A549 treated with AZD2906 at 1 μM for 4 hours (cell line): ENCODE data around the gene EARS2. TPM values are rescaled to one million over a fixed set of nuclear protein-coding genes. Genes with fewer than 3 reads are reported as not detected.

Source experiments
- total RNA-seq: library from RNA; stranded (reverse); fragments of 200-300 nt; extraction: Qiagen RNA extraction; gene quantifications from 5 replicates; pipeline ENCODE4 v1.2.3, GENCODE V29; 2022

Gene EARS2
- total RNA-seq = 21.6 to 31.5 TPM (median 29.4 TPM) in 5 replicates

GRCh38 chr16:23556881-23557778, at the start of gene EARS2, which contains the start of gene UBFD1:
EARS2 (minus strand) TSS chr16:23557350; CDS start chr16:23557343, 7 bp downstream.
UBFD1 (plus strand) TSS chr16:23557727; CDS start chr16:23557743, 16 bp downstream.

GRCh38 chr16:23595951-23596720, 39.0 kb upstream of the EARS2 start, which contains the start of gene NDUFAB1:
NDUFAB1 (minus strand) TSS chr16:23596316; CDS start chr16:23596290, 26 bp downstream.

GRCh38 chr16:23510164-23510914, 46.8 kb downstream of the EARS2 start, which contains the start of gene GGA2:
GGA2 (minus strand) TSS chr16:23510494; CDS start chr16:23510411, 83 bp downstream.

Other genes starting within 250 kb of the EARS2 start
- 15.3 to 18.6 TPM (median 17.9 TPM) in 5 replicates for gene COG7, start 104.2 kb downstream of the EARS2 start, total RNA-seq
- gene GGA2, start 46.9 kb downstream of the EARS2 start, total RNA-seq = 24.6 to 29.8 TPM (median 26.3 TPM) in 5 replicates
- gene UBFD1, start 377 bp upstream of the EARS2 start, total RNA-seq = 41.8 to 52.1 TPM (median 47.4 TPM) in 5 replicates
- 154 to 196 TPM (median 176 TPM) in 5 replicates for gene NDUFAB1, start 39.0 kb upstream of the EARS2 start, total RNA-seq
- 11.0 to 12.1 TPM (median 11.9 TPM) in 5 replicates for gene PALB2, start 84.0 kb upstream of the EARS2 start, total RNA-seq
- 67.7 to 74.0 TPM (median 68.7 TPM) in 5 replicates for gene DCTN5, start 84.1 kb upstream of the EARS2 start, total RNA-seq
- 143 to 166 TPM (median 159 TPM) in 5 replicates for gene PLK1, start 121.5 kb upstream of the EARS2 start, total RNA-seq
- gene ERN2, start 155.9 kb upstream of the EARS2 start, total RNA-seq = not detected in 5 replicates
- 0.03 TPM in 1 of 5 replicates, not detected in the others for gene CHP2, start 197.7 kb upstream of the EARS2 start, total RNA-seq